ENCODE results near the gene RFWD3.

The RFWD3 gene

DNA sequence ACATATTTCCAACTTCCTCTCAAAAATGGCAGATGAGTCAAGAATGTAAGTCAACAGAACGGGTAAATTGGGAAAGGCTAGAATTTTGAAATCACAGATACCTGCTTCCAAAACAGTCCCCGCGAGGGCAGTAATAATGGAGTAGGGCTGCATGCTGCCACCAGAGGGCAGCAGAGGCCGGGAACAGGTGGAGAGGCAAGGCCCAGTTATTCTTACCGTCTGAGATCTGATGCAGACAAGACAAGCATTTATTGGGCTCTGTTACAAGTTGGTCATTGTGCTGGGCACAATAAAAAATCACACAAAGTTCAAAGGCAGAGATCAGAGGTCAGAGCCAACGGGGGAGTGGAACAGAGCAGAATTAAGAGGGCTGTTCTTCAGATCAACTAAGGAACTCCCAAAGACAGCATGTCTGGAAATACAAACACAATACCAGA, 42.8 kb upstream of the RFWD3 start:
- Histone ChIP-seq H3K4me1 (ENCODE audit: low read length) (no peaks in the 10 kb centered on the region), H3K4me3 (ENCODE audit: low read length) (no peak overlapping the region), H3F3A (ENCODE audit: insufficient read depth, low read length) (no peaks in the 10 kb centered on the region), H2AFZ (ENCODE audit: low read length) (0 out of 2 replicates have a peak overlapping the region, but pooled peaks have one; percentile 42), H3K79me2 (ENCODE audit: low read length) (no peaks in the 10 kb centered on the region), H3K36me3 (replicated peaks; ENCODE audit: insufficient read depth, low read length) (no peaks in the 10 kb centered on the region), H4K20me1 (ENCODE audit: insufficient read depth, low read length) (no peaks in the 10 kb centered on the region), H3K9me3 (replicated peaks; ENCODE audit: insufficient read depth, low read length) (no peaks in the 10 kb centered on the region), H3K9me2 (replicated peaks; ENCODE audit: insufficient read depth, low read length) (no peaks in the 10 kb centered on the region), H3K4me2 (ENCODE audit: low read depth, low read length) (no peak overlapping the region), H3K27me3 (replicated peaks; ENCODE audit: insufficient read depth, low read length) (no peaks in the 10 kb centered on the region), H3K27ac (ENCODE audit: low read length) (no peak overlapping the region), H3K9ac (ENCODE audit: low read length) (no peak overlapping the region)
- peak; percentile 59 for DNase-seq
- TF ChIP-seq EZH2 (optimal IDR thresholded peaks at IDR 0.05; ENCODE audit: low read depth, low read length): no peak
- TF ChIP-seq, protein P1, sequence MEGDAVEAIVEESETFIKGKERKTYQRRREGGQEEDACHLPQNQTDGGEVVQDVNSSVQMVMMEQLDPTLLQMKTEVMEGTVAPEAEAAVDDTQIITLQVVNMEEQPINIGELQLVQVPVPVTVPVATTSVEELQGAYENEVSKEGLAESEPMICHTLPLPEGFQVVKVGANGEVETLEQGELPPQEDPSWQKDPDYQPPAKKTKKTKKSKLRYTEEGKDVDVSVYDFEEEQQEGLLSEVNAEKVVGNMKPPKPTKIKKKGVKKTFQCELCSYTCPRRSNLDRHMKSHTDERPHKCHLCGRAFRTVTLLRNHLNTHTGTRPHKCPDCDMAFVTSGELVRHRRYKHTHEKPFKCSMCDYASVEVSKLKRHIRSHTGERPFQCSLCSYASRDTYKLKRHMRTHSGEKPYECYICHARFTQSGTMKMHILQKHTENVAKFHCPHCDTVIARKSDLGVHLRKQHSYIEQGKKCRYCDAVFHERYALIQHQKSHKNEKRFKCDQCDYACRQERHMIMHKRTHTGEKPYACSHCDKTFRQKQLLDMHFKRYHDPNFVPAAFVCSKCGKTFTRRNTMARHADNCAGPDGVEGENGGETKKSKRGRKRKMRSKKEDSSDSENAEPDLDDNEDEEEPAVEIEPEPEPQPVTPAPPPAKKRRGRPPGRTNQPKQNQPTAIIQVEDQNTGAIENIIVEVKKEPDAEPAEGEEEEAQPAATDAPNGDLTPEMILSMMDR (IDR thresholded peaks at IDR 0.05; ENCODE audit: low read length): peak; percentile 82

DNA sequence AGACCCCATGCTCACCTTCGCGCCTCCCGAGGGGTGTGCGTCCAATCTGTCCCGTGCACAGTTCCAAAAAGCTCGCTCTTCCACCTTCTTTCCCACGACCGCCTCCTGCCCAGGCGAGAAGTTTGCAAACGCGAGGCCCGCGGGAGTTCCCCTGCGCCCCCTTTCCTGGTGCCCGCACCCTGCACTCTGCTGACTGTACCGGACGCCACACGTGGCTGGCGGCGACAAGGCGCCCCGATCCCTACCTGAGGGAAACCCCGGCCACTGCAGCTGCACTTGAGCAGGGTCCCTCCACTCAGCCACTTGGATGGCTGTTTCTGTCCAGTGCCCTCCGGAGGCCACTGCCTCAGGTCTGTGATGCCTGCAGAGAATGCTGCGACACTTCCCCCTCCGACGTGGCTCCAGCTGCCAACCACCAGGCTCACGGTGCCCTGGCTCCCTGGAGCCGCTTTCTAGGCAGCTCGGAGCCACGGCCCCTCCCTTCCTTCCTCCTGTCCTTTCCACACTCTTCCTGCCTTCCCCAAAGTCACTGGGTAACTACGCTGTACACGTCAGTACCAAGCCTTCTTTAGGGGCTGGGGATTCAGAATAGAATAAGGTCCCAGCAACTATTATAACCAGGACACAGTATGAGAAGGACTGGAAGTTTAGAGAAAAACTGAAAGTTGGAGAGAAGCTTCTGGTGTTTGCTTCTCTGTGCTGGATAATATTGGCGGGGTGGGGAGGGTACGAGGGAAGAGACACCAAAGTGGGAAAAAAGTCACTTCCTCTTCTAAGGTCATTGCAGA, 34.0 kb upstream of the RFWD3 start, which contains the start of gene MLKL:
Gene MLKL (minus strand): TSS at position 425 of the 788 bp plus-strand sequence. CDS start 5,105 bp downstream, outside the sequence.
- peak within 1 kb of the TSS; percentile 67 for H3K4me2 ChIP-seq (ENCODE audit: low read depth, low read length)
- H3K4me3 ChIP-seq (ENCODE audit: low read length): peak within 1 kb of the TSS; percentile 71
- H3K79me2 ChIP-seq (ENCODE audit: low read length): no peaks in the 10 kb centered on the region
- H3K27me3 ChIP-seq (replicated peaks; ENCODE audit: insufficient read depth, low read length): no peaks in the 10 kb centered on the region
- peak; percentile 35 for DNase-seq
- peak within 1 kb of the TSS; percentile 82 for H2AFZ ChIP-seq (ENCODE audit: low read length)
- no peaks in the 10 kb centered on the region for H3K36me3 ChIP-seq (replicated peaks; ENCODE audit: insufficient read depth, low read length)
- no peaks in the 10 kb centered on the region; the same call in 1 of the 2 replicates for H3F3A ChIP-seq (ENCODE audit: insufficient read depth, low read length)
- peak within 1 kb of the TSS; percentile 8; the same call in 1 of the 2 replicates for H3K27ac ChIP-seq (ENCODE audit: low read length)
- no peaks in the 10 kb centered on the region for H3K4me1 ChIP-seq (ENCODE audit: low read length)
- no peaks in the 10 kb centered on the region for H3K9me2 ChIP-seq (replicated peaks; ENCODE audit: insufficient read depth, low read length)
- no peaks in the 10 kb centered on the region for H4K20me1 ChIP-seq (ENCODE audit: insufficient read depth, low read length)
- peak within 1 kb of the TSS; percentile 65 for H3K9ac ChIP-seq (ENCODE audit: low read length)
- TF ChIP-seq EZH2 (optimal IDR thresholded peaks at IDR 0.05; ENCODE audit: low read depth, low read length): no peak
- TF ChIP-seq, protein P1 (IDR thresholded peaks at IDR 0.05; ENCODE audit: low read length): peak; percentile 9; the same call in 1 of the 2 replicates
- TF ChIP-seq EZH2phosphoT487 (IDR thresholded peaks at IDR 0.05; ENCODE audit: low read length): no peak
- H3K9me3 ChIP-seq (replicated peaks; ENCODE audit: insufficient read depth, low read length): no peaks in the 10 kb centered on the region

DNA sequence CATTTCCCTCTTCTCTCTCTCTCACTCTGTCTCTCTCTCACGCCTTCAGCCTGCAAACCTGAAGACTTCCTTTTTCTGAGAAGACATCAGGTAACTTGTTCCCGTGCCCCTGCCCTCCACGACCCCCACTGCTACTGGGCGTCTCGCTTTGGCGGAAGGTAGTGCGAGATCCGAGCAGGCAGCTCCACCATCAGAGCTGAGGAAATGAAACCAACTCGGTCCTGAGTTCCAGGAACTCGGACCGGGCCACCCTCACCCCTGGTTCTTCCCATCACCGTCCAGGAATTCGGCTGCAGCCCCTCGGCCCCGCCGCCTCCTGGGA, 33.4 kb upstream of the RFWD3 start:
- no peaks in the 10 kb centered on the region for H3K79me2 ChIP-seq (ENCODE audit: low read length)
- no peaks in the 10 kb centered on the region for H3K36me3 ChIP-seq (replicated peaks; ENCODE audit: insufficient read depth, low read length)
- peak overlapping the region; percentile 65 for H3K9ac ChIP-seq (ENCODE audit: low read length)
- DNase-seq: no peak
- no peaks in the 10 kb centered on the region; the same call in 1 of the 2 replicates for H3F3A ChIP-seq (ENCODE audit: insufficient read depth, low read length)
- H3K4me1 ChIP-seq (ENCODE audit: low read length): no peaks in the 10 kb centered on the region
- no peaks in the 10 kb centered on the region for H4K20me1 ChIP-seq (ENCODE audit: insufficient read depth, low read length)
- H3K4me2 ChIP-seq (ENCODE audit: low read depth, low read length): peak overlapping the region; percentile 67
- peak overlapping the region; percentile 8; the same call in 1 of the 2 replicates for H3K27ac ChIP-seq (ENCODE audit: low read length)
- H3K9me3 ChIP-seq (replicated peaks; ENCODE audit: insufficient read depth, low read length): no peaks in the 10 kb centered on the region
- no peaks in the 10 kb centered on the region for H3K9me2 ChIP-seq (replicated peaks; ENCODE audit: insufficient read depth, low read length)
- H3K4me3 ChIP-seq (ENCODE audit: low read length): peak overlapping the region; percentile 71
- TF ChIP-seq EZH2phosphoT487 (IDR thresholded peaks at IDR 0.05; ENCODE audit: low read length) (no peak), EZH2 (optimal IDR thresholded peaks at IDR 0.05; ENCODE audit: low read depth, low read length) (no peak)
- TF ChIP-seq, protein P1 (IDR thresholded peaks at IDR 0.05; ENCODE audit: low read length): no peak
- peak overlapping the region; percentile 82 for H2AFZ ChIP-seq (ENCODE audit: low read length)
- H3K27me3 ChIP-seq (replicated peaks; ENCODE audit: insufficient read depth, low read length): no peaks in the 10 kb centered on the region
